Measurements from ENCODE around the gene HOXA3. TPM values are rescaled to one million over a fixed set of nuclear protein-coding genes. Genes with fewer than 3 reads are reported as not detected.

Gene HOXA3
- total RNA-seq, 1 donor from 2014 or later: 77.4 TPM

GRCh38 chr7:27147199-27148030, 5.0 kb downstream of the HOXA3 start, which contains the start of gene HOXA6:
TSS of gene HOXA6 (minus strand) at chr7:27147774. CDS start at chr7:27147749, 25 bp downstream.
- Mint-ChIP-seq H3K4me3 (ENCODE audit: low read depth) (peak within 1 kb of the TSS; percentile 64), H3K9me3 (ENCODE audit: low read depth) (no peaks in the 10 kb centered on the region), H3K27me3 (peaks cover 79% of the 10 kb centered on the region), H3K36me3 (ENCODE audit: insufficient read depth) (peaks cover 2% of the 10 kb centered on the region), H3K4me1 (ENCODE audit: low read depth) (peaks cover 16% of the 10 kb centered on the region), H3K27ac (peak within 1 kb of the TSS; percentile 71)
- TF ChIP-seq, protein P1, sequence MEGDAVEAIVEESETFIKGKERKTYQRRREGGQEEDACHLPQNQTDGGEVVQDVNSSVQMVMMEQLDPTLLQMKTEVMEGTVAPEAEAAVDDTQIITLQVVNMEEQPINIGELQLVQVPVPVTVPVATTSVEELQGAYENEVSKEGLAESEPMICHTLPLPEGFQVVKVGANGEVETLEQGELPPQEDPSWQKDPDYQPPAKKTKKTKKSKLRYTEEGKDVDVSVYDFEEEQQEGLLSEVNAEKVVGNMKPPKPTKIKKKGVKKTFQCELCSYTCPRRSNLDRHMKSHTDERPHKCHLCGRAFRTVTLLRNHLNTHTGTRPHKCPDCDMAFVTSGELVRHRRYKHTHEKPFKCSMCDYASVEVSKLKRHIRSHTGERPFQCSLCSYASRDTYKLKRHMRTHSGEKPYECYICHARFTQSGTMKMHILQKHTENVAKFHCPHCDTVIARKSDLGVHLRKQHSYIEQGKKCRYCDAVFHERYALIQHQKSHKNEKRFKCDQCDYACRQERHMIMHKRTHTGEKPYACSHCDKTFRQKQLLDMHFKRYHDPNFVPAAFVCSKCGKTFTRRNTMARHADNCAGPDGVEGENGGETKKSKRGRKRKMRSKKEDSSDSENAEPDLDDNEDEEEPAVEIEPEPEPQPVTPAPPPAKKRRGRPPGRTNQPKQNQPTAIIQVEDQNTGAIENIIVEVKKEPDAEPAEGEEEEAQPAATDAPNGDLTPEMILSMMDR (IDR thresholded peaks at IDR 0.05; ENCODE audit: unreplicated experiment): no peak
- DNase-seq (ENCODE audit: low spot score, unreplicated experiment): no peak

DNA sequence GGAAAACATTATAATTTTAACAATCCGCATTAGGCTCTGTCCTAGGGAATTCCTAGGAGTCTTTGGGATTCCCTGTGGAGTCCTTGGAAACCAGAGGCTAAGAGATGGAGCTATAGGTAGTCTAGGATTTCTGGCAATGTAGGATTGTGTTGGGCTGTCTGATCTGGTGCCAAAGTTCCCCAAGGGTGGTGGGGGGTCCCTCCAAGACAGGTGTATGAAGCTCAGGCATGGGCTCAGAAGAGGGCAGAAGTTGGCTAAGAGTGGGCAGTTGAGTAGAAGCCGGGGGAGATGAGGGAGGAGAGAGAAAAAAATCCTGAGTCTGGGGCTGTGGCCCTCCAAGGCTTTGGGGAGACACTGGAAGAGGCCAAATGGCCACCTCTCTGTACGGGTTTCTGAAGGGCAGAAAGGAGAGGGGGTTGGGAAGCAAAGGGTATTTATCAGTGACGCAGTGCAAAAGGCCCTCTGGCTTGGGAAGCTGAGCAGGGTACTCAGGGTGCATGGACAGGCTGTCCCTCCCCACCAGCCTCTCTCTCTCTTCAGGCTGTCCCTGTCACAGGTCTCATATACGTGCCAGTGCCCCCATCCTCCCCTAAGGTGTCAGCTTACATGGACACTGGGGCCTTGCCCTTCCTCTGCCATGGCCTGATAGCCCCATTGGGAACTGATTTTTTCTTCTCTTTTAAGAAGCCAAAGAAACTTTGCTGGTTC, 5.7 kb downstream of the HOXA3 start:
- no peak overlapping the region for H3K4me3 Mint-ChIP-seq (ENCODE audit: low read depth)

DNA sequence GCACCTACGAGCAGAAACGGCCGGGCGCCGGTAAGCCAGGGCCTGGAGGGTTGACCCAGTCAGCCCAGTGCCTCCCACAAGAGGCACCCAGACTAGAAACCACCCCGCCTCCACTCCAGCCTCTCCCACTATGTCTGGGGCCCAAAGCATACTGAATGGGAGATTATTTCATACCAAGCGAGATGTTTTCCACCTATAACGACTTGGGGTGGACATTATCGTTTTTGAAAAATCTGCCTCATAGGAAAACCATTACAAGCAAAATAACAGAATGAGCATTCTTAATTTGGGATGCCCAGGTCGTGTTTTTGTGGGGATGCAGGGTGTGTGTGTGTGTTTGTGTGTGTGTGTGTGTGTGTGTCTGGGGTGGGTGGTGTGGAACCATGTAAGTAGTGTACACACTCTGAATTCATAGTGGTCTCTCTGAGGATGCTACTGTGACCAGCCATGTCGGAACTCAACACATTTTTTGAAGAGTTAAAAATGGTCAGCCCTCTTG, 6.4 kb downstream of the HOXA3 start:
- H3K36me3 Mint-ChIP-seq (ENCODE audit: insufficient read depth): peaks cover 6% of the 10 kb centered on the region
- DNase-seq (ENCODE audit: low spot score, unreplicated experiment): no peak
- no peak overlapping the region for H3K4me3 Mint-ChIP-seq (ENCODE audit: low read depth)
- peaks cover 25% of the 10 kb centered on the region for H3K4me1 Mint-ChIP-seq (ENCODE audit: low read depth)
- H3K27ac Mint-ChIP-seq: no peak overlapping the region
- peaks cover 65% of the 10 kb centered on the region for H3K27me3 Mint-ChIP-seq
- no peaks in the 10 kb centered on the region for H3K9me3 Mint-ChIP-seq (ENCODE audit: low read depth)
- TF ChIP-seq, protein P1 (IDR thresholded peaks at IDR 0.05; ENCODE audit: unreplicated experiment): no peak

More for the DNA sequence above, 5.7 kb downstream of the HOXA3 start:
- Mint-ChIP-seq H3K9me3 (ENCODE audit: low read depth) (no peaks in the 10 kb centered on the region), H3K27ac (no peak overlapping the region), H3K4me1 (ENCODE audit: low read depth) (peaks cover 20% of the 10 kb centered on the region), H3K27me3 (peaks cover 71% of the 10 kb centered on the region), H3K36me3 (ENCODE audit: insufficient read depth) (peaks cover 2% of the 10 kb centered on the region)
- no peak for DNase-seq (ENCODE audit: low spot score, unreplicated experiment)
- TF ChIP-seq, protein P1 (IDR thresholded peaks at IDR 0.05; ENCODE audit: unreplicated experiment): no peak

DNA sequence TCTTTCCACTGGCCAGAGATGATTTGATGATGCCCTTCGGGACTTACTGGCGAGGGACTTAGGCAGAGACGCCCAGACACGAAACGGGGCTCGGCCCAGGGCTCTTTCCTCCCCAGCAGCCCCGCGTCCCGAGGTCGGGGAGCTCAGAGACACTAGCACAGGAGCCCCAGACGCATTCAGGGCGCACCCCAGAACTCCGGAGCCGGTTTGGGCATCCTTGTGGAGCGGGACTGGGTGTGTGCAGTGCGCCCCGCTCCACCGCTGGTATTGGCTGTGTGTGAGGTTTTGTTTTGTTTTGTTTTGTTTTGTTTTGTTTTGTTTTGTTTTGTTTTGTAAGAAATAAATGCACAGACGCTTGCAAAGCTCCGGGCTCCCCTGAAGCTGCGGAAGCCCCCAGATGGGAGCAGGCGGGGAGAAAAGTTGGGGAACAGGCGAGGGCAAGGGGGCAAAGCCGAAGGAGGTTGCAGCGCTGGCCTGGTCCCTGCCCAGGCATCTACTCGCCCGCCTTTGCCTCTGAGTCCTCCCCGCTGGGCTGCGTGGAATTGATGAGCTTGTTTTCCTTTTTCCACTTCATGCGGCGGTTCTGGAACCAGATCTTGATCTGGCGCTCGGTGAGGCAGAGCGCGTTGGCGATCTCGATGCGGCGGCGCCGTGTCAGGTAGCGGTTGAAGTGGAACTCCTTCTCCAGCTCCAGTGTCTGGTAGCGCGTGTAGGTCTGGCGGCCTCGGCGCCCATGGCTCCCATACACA, 7.0 kb downstream of the HOXA3 start:
- peaks cover 58% of the 10 kb centered on the region for H3K27me3 Mint-ChIP-seq
- H3K9me3 Mint-ChIP-seq (ENCODE audit: low read depth): no peaks in the 10 kb centered on the region
- TF ChIP-seq, protein P1 (IDR thresholded peaks at IDR 0.05; ENCODE audit: unreplicated experiment): no peak
- DNase-seq (ENCODE audit: low spot score, unreplicated experiment): no peak
- H3K4me1 Mint-ChIP-seq (ENCODE audit: low read depth): peaks cover 26% of the 10 kb centered on the region
- H3K27ac Mint-ChIP-seq: no peak overlapping the region
- H3K36me3 Mint-ChIP-seq (ENCODE audit: insufficient read depth): peaks cover 6% of the 10 kb centered on the region
- H3K4me3 Mint-ChIP-seq (ENCODE audit: low read depth): peak overlapping the region; percentile 20

- H3K27me3 Mint-ChIP-seq: peaks cover 53% of the 10 kb centered on the region
- TF ChIP-seq, protein P1 (IDR thresholded peaks at IDR 0.05; ENCODE audit: unreplicated experiment): no peak
Measured at GRCh38 chr7:27144781-27145164, 7.6 kb downstream of the HOXA3 start.

More at GRCh38 chr7:27144781-27145164, 7.6 kb downstream of the HOXA3 start:
- peaks cover 6% of the 10 kb centered on the region for H3K36me3 Mint-ChIP-seq (ENCODE audit: insufficient read depth)
- DNase-seq (ENCODE audit: low spot score, unreplicated experiment): no peak
- H3K4me1 Mint-ChIP-seq (ENCODE audit: low read depth): peaks cover 29% of the 10 kb centered on the region
- peak overlapping the region; percentile 20 for H3K4me3 Mint-ChIP-seq (ENCODE audit: low read depth)
- no peaks in the 10 kb centered on the region for H3K9me3 Mint-ChIP-seq (ENCODE audit: low read depth)
- no peak overlapping the region for H3K27ac Mint-ChIP-seq
